H9 (cell line): ENCODE measurements around the gene PXT1. TPM values are rescaled to one million over a fixed set of nuclear protein-coding genes. Genes with fewer than 3 reads are reported as not detected.

Experiments used
- DNase-seq: peaks from one replicate; pipeline ENCODE4 v3.0.0-alpha.2; 2017
- H2AFZ ChIP-seq: one replicate; pipeline ENCODE4 v1.6.1; 2013; ENCODE audit warnings: mild to moderate bottlenecking, low read length, control low read depth, moderate library complexity
- H2AK5ac ChIP-seq: 2 replicates; pipeline ENCODE4 v1.6.1; 2013; ENCODE audit warnings: low read length, control low read depth, mixed read lengths; ENCODE audit not compliant: insufficient read length
- H2BK120ac ChIP-seq: one replicate; pipeline ENCODE4 v1.6.1; 2013; ENCODE audit warnings: low read depth, mild to moderate bottlenecking, low read length, control low read depth, inconsistent platforms; ENCODE audit not compliant: poor library complexity, severe bottlenecking
- H2BK12ac ChIP-seq: 2 replicates; pipeline ENCODE4 v1.6.1; 2013; ENCODE audit warnings: low read length, control low read depth, mixed read lengths, low read depth; ENCODE audit not compliant: insufficient read length
- H2BK15ac ChIP-seq: 2 replicates; pipeline ENCODE4 v1.6.1; 2013; ENCODE audit warnings: low read depth, low read length, control low read depth
- H2BK20ac ChIP-seq: one replicate; pipeline ENCODE4 v1.6.1; 2013; ENCODE audit warnings: low read depth, mild to moderate bottlenecking, low read length, control low read depth, inconsistent platforms; ENCODE audit not compliant: poor library complexity, severe bottlenecking
- H2BK5ac ChIP-seq: 2 replicates; pipeline ENCODE4 v1.6.1; 2013; ENCODE audit warnings: low read length, control low read depth, mixed read lengths; ENCODE audit not compliant: insufficient read length
- H3K14ac ChIP-seq: 2 replicates; pipeline ENCODE4 v1.6.1; 2013; ENCODE audit warnings: low read length, control low read depth; ENCODE audit not compliant: insufficient read depth
- H3K18ac ChIP-seq: 2 replicates; pipeline ENCODE4 v1.6.1; 2013; ENCODE audit warnings: low read depth, mild to moderate bottlenecking, mixed read lengths, low read length, control low read depth; ENCODE audit not compliant: insufficient read length
- H3K23ac ChIP-seq: 2 replicates; pipeline ENCODE4 v1.6.1; 2013; ENCODE audit warnings: low read length, control low read depth, mixed read lengths, low read depth; ENCODE audit not compliant: insufficient read length
- H3K23me2 ChIP-seq: 2 replicates; pipeline ENCODE4 v1.6.1; 2013; ENCODE audit warnings: low read depth, mild to moderate bottlenecking, mixed read lengths, low read length, control low read depth; ENCODE audit not compliant: insufficient read length, poor library complexity, severe bottlenecking
- H3K27ac ChIP-seq: 2 replicates; pipeline ENCODE4 v1.5.1; 2013; ENCODE audit warnings: low read length, control low read depth, mixed read lengths, low read depth; ENCODE audit not compliant: insufficient read length
- H3K27me3 ChIP-seq: 2 replicates; pipeline ENCODE4 v1.6.1; 2013; ENCODE audit warnings: low read length, control low read depth, inconsistent platforms; ENCODE audit not compliant: insufficient read depth
- H3K4ac ChIP-seq: 2 replicates; pipeline ENCODE4 v1.6.1; 2013; ENCODE audit warnings: low read depth, mild to moderate bottlenecking, control low read depth, inconsistent platforms, low read length, moderate library complexity
- H3K4me1 ChIP-seq: 2 replicates; pipeline ENCODE4 v1.6.1; 2013; ENCODE audit warnings: low read length, control low read depth, inconsistent platforms; ENCODE audit not compliant: insufficient read depth
- H3K4me2 ChIP-seq: 2 replicates; pipeline ENCODE4 v1.6.1; 2013; ENCODE audit warnings: low read length, control low read depth, mixed read lengths; ENCODE audit not compliant: insufficient read length, insufficient read depth
- H3K56ac ChIP-seq: 2 replicates; pipeline ENCODE4 v1.6.1; 2013; ENCODE audit warnings: low read depth, mild to moderate bottlenecking, mixed read lengths, low read length, control low read depth; ENCODE audit not compliant: insufficient read length
- H3K79me1 ChIP-seq: 2 replicates; pipeline ENCODE4 v1.6.1; 2013; ENCODE audit warnings: low read depth, mild to moderate bottlenecking, moderate library complexity, low read length, control low read depth, inconsistent platforms; ENCODE audit not compliant: insufficient read depth, poor library complexity, severe bottlenecking
- H3K79me2 ChIP-seq: 2 replicates; pipeline ENCODE4 v1.6.1; 2013; ENCODE audit warnings: low read length, control low read depth, inconsistent platforms; ENCODE audit not compliant: insufficient read depth
- H3K9ac ChIP-seq: 2 replicates; pipeline ENCODE4 v1.6.1; 2013; ENCODE audit warnings: low read length, control low read depth, mixed read lengths; ENCODE audit not compliant: insufficient read length; ENCODE audit errors: extremely low read depth
- H3K9me3 ChIP-seq: one replicate; pipeline ENCODE4 v1.6.1; 2013; ENCODE audit warnings: low read depth, low read length, inconsistent platforms; ENCODE audit not compliant: control insufficient read depth
- H3T11ph ChIP-seq: one replicate; pipeline ENCODE4 v1.6.1; 2013; ENCODE audit warnings: mild to moderate bottlenecking, low read length, control low read depth, inconsistent platforms
- H4K20me1 ChIP-seq: one replicate; pipeline ENCODE4 v1.6.1; 2013; ENCODE audit not compliant: control insufficient read depth, insufficient read length, insufficient read depth
- H4K5ac ChIP-seq: 2 replicates; pipeline ENCODE4 v1.6.1; 2013; ENCODE audit warnings: low read depth, mild to moderate bottlenecking, mixed read lengths, low read length, control low read depth; ENCODE audit not compliant: insufficient read length
- H4K8ac ChIP-seq: replicated peaks from 2 replicates; pipeline ENCODE4 v1.6.1; 2013; ENCODE audit warnings: low read length, control low read depth, mixed read lengths, low read depth; ENCODE audit not compliant: insufficient read length
- H4K91ac ChIP-seq: 2 replicates; pipeline ENCODE4 v1.6.1; 2013; ENCODE audit warnings: low read depth, mild to moderate bottlenecking, moderate library complexity, mixed read lengths, low read length, control low read depth; ENCODE audit not compliant: insufficient read length
- H3K27ac Mint-ChIP-seq, 3 experiments: 2 replicates in 2 of 3; 3 replicates in 1 of 3; pipeline ENCODE4 v1.8.0; 2020 to 2021; ENCODE audit warnings: mixed read lengths in 3 of 3, mild to moderate bottlenecking in 1 of 3, moderate library complexity in 1 of 3
- H3K27me3 Mint-ChIP-seq: 2 replicates; pipeline ENCODE4 v1.8.0; 2021; ENCODE audit warnings: low read depth, mild to moderate bottlenecking, moderate library complexity, mixed read lengths
- H3K36me3 Mint-ChIP-seq, 3 experiments: 2 replicates in 2 of 3; 3 replicates in 1 of 3; pipeline ENCODE4 v1.8.0; 2020 to 2021; ENCODE audit warnings: low read depth in 3 of 3, mixed read lengths in 3 of 3; ENCODE audit not compliant: insufficient read depth in 1 of 3
- H3K4me1 Mint-ChIP-seq, 2 experiments: 2 replicates each; pipeline ENCODE4 v1.8.0; 2020; ENCODE audit warnings: mixed read lengths in 2 of 2
- H3K4me3 Mint-ChIP-seq, 2 experiments: 2 replicates in 1 of 2; 3 replicates in 1 of 2; pipeline ENCODE4 v1.8.0; 2020 to 2021; ENCODE audit warnings: mild to moderate bottlenecking in 2 of 2, mixed read lengths in 2 of 2, moderate library complexity in 1 of 2
- H3K9me3 Mint-ChIP-seq, 2 experiments: 2 replicates in 1 of 2; 3 replicates in 1 of 2; pipeline ENCODE4 v1.8.0; 2020; ENCODE audit warnings: mild to moderate bottlenecking in 2 of 2, mixed read lengths in 2 of 2, moderate library complexity in 1 of 2
- WGBS: extraction: QIAGEN DNeasy Blood & Tissue Kit; methylation state at CpG from one replicate; pipeline ENCODE4 v1.1.7; 2013; ENCODE audit warnings: missing lambda C conversion rate, low lambda C conversion rate, mixed read lengths; ENCODE audit not compliant: insufficient read length; ENCODE audit errors: extremely low coverage; 5-methylcytosine and 5-hydroxymethylcytosine counted together
- total RNA-seq: library from RNA; stranded (reverse); gene quantifications from 2 replicates; pipeline ENCODE4 v1.2.1, GENCODE V29; 2021
- TF ChIP-seq, protein P1 (sequence below): fragments of 200-600 bp; sonication (generic); conservative IDR thresholded peaks from 3 replicates; pipeline ENCODE4 v1.8.0; 2021; ENCODE audit warnings: antibody characterized with exemption, mild to moderate bottlenecking

The PXT1 gene
- total RNA-seq, 1 experiment from 2014 or later: not detected

DNA sequence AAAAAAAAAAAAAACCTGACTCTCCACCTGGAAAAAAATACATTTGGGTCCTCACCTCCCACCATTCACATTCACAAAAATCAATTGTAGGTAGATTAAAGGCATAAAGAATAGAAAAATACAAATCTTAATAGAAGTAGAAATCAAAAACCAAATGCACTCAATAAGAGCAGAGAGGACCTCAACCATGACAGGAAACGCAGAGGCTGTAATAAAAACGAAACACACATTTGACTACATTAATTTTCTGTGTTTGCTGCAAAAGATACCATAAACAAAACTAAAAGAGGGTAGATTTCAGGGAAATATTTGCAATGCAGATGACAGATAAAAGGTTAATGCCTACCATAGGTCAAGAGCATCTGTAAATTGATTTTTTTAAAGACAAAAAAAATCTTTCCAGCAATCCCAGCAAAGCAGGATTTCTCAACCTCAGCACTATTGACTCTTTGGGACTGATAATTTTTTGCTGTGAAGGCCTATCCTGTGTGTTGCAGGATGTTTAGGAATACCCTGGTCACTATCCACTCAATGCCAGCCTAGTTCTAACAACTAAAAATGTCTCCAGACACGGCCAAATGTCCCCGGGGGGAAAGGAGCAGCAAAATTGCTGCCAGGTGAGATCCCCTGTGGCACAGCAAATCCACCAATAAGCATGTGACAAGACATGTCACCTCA, 64.3 kb downstream of the PXT1 start:
- Histone ChIP-seq H3K79me1 (no peaks in the 10 kb centered on the region), H2BK5ac (no peak overlapping the region), H3K27me3 (no peaks in the 10 kb centered on the region), H3K18ac (no peak overlapping the region), H3K23ac (no peak overlapping the region), H3K79me2 (no peaks in the 10 kb centered on the region), H2BK15ac (no peak overlapping the region), H3K27ac (no peak overlapping the region), H3K9me3 (no peaks in the 10 kb centered on the region), H2BK20ac (no peak overlapping the region), H3K4me1 (peaks cover 4% of the 10 kb centered on the region; the same call in 1 of the 2 replicates), H2AFZ (no peak overlapping the region), H2BK120ac (no peak overlapping the region), H3K23me2 (no peaks in the 10 kb centered on the region), H2BK12ac (no peak overlapping the region), H4K5ac (no peak overlapping the region), H4K20me1 (no peaks in the 10 kb centered on the region), H3T11ph (no peak overlapping the region), H3K4ac (no peak overlapping the region), H3K56ac (no peak overlapping the region), H3K14ac (no peak overlapping the region), H2AK5ac (no peak overlapping the region), H3K4me2 (no peak overlapping the region), H3K9ac (no peak overlapping the region), H4K8ac (no peak overlapping the region), H4K91ac (no peak overlapping the region)
- H3K4me1 Mint-ChIP-seq: peaks cover 25 to 36% of the 10 kb centered on the region in 2 experiments
- H3K27me3 Mint-ChIP-seq: peaks cover 7% of the 10 kb centered on the region
- H3K4me3 Mint-ChIP-seq: no peak overlapping the region
- no CpG with 5 or more reads among the region's 4 CpGs for WGBS
- peak overlapping the region in 1 of 3 experiments; percentile 82; a peak in 1 of 7 replicates for H3K27ac Mint-ChIP-seq
- TF ChIP-seq, protein P1, sequence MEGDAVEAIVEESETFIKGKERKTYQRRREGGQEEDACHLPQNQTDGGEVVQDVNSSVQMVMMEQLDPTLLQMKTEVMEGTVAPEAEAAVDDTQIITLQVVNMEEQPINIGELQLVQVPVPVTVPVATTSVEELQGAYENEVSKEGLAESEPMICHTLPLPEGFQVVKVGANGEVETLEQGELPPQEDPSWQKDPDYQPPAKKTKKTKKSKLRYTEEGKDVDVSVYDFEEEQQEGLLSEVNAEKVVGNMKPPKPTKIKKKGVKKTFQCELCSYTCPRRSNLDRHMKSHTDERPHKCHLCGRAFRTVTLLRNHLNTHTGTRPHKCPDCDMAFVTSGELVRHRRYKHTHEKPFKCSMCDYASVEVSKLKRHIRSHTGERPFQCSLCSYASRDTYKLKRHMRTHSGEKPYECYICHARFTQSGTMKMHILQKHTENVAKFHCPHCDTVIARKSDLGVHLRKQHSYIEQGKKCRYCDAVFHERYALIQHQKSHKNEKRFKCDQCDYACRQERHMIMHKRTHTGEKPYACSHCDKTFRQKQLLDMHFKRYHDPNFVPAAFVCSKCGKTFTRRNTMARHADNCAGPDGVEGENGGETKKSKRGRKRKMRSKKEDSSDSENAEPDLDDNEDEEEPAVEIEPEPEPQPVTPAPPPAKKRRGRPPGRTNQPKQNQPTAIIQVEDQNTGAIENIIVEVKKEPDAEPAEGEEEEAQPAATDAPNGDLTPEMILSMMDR: no peak
- H3K9me3 Mint-ChIP-seq: no peaks in the 10 kb centered on the region
- no peak for DNase-seq
- no peaks in the 10 kb centered on the region for H3K36me3 Mint-ChIP-seq
